Measurements from ENCODE around the gene MPZL3.

Gene MPZL3

GRCh38 chr11:118274186-118274585, 22.0 kb upstream of the MPZL3 start:
- no peaks in the 10 kb centered on the region for H3K36me3 ChIP-seq
- no peak overlapping the region for H3K4me3 ChIP-seq (ENCODE audit: low read depth, low read length)
- no peaks in the 10 kb centered on the region for H3K9me3 ChIP-seq (ENCODE audit: severe bottlenecking)
- no peaks in the 10 kb centered on the region for H3K27me3 ChIP-seq (ENCODE audit: insufficient read depth, low read depth, severe bottlenecking)
- no peak overlapping the region for H3K27ac ChIP-seq
- no peak for DNase-seq
- TF ChIP-seq CTCF (IDR thresholded peaks at IDR 0.05; ENCODE audit: low read depth, low read length): no peak

GRCh38 chr11:118272001-118272400, 19.8 kb upstream of the MPZL3 start:
- Histone ChIP-seq H3K9me3 (ENCODE audit: severe bottlenecking) (no peaks in the 10 kb centered on the region), H3K4me3 (ENCODE audit: low read depth, low read length) (no peak overlapping the region), H3K27ac (no peak overlapping the region), H3K36me3 (no peaks in the 10 kb centered on the region), H3K27me3 (ENCODE audit: insufficient read depth, low read depth, severe bottlenecking) (no peaks in the 10 kb centered on the region)
- no peak for TF ChIP-seq CTCF (IDR thresholded peaks at IDR 0.05; ENCODE audit: low read depth, low read length)
- no peak for DNase-seq

GRCh38 chr11:118267486-118267885, 15.3 kb upstream of the MPZL3 start:
- Histone ChIP-seq H3K9me3 (ENCODE audit: severe bottlenecking) (no peaks in the 10 kb centered on the region), H3K27me3 (ENCODE audit: insufficient read depth, low read depth, severe bottlenecking) (no peaks in the 10 kb centered on the region), H3K4me3 (ENCODE audit: low read depth, low read length) (no peak overlapping the region), H3K36me3 (no peaks in the 10 kb centered on the region), H3K27ac (no peak overlapping the region)
- DNase-seq: no peak
- TF ChIP-seq CTCF (IDR thresholded peaks at IDR 0.05; ENCODE audit: low read depth, low read length): no peak

- H3K4me3 ChIP-seq (ENCODE audit: low read depth, low read length): no peak overlapping the region
- no peak for DNase-seq
- H3K27me3 ChIP-seq (ENCODE audit: insufficient read depth, low read depth, severe bottlenecking): no peaks in the 10 kb centered on the region
- H3K27ac ChIP-seq: peak overlapping the region; percentile 14; the same call in 1 of the 2 replicates
- TF ChIP-seq CTCF (IDR thresholded peaks at IDR 0.05; ENCODE audit: low read depth, low read length): no peak
- no peaks in the 10 kb centered on the region for H3K36me3 ChIP-seq
- H3K9me3 ChIP-seq (ENCODE audit: severe bottlenecking): no peaks in the 10 kb centered on the region
Observed at GRCh38 chr11:118265954-118266353, 13.8 kb upstream of the MPZL3 start.

GRCh38 chr11:118264569-118265465, 12.7 kb upstream of the MPZL3 start:
- TF ChIP-seq CTCF (IDR thresholded peaks at IDR 0.05; ENCODE audit: low read depth, low read length): no peak
- no peaks in the 10 kb centered on the region for H3K27me3 ChIP-seq (ENCODE audit: insufficient read depth, low read depth, severe bottlenecking)
- no peaks in the 10 kb centered on the region for H3K9me3 ChIP-seq (ENCODE audit: severe bottlenecking)
- H3K27ac ChIP-seq: peak overlapping the region; percentile 14; the same call in 1 of the 2 replicates
- DNase-seq: peak; percentile 30
- H3K4me3 ChIP-seq (ENCODE audit: low read depth, low read length): no peak overlapping the region
- no peaks in the 10 kb centered on the region for H3K36me3 ChIP-seq

Measured in WERI-Rb-1 (cell line).